Transverse colon (tissue), 4 donors: ENCODE measurements around the gene H2BK1.

Source experiments
- CTCF ChIP-seq, 5 experiments: fragments of 200-600 bp in 3 of 5; fragments of 450-650 bp in 2 of 5; sonication (generic) in 3 of 5; IDR thresholded peaks; 1 replicate in 2 of 5; 2 replicates in 3 of 5; pipeline ENCODE4 v1.5.1; 2016 to 2017; ENCODE audit warnings: antibody characterized with exemption in 5 of 5, inconsistent platforms in 3 of 5, mild to moderate bottlenecking in 2 of 5, moderate library complexity in 1 of 5
- EP300 ChIP-seq: sonication (generic); formaldehyde crosslinking; IDR thresholded peaks from one replicate; pipeline ENCODE4 v1.6.1; 2017; ENCODE audit warnings: antibody characterized with exemption, low read depth
- POLR2A ChIP-seq: fragments of 450-650 bp; IDR thresholded peaks from one replicate; pipeline ENCODE4 v1.6.1; 2016; ENCODE audit warnings: antibody characterized with exemption, mild to moderate bottlenecking, moderate library complexity
- POLR2AphosphoS5 ChIP-seq, 3 donors: sonication (generic); formaldehyde crosslinking; IDR thresholded peaks; one replicate each; pipeline ENCODE4 v1.6.1; 2016; ENCODE audit warnings: antibody characterized with exemption in 3 of 3

- TF ChIP-seq EP300: no peak
- TF ChIP-seq CTCF (IDR thresholded peaks at IDR 0.05): peak; percentile 74 to 94 (median 85)
- no peak for TF ChIP-seq POLR2A
- TF ChIP-seq POLR2AphosphoS5 (IDR thresholded peaks at IDR 0.05): no peak
Measured at GRCh38 chr7:151244196-151244840, 34.0 kb upstream of the H2BK1 start.
